IPS-18c (cell line): ENCODE results near the gene TMEM233.
A peak's percentile ranks its signal among the peaks of the same experiment; 100 is the strongest.

Experiments used
- H3K4me3 ChIP-seq: 2 replicates; pipeline ENCODE4 v1.7.0; 2013; ENCODE audit warnings: low read depth, mild to moderate bottlenecking, low read length, moderate library complexity; ENCODE audit not compliant: insufficient read depth
- H3K9me3 ChIP-seq: one replicate; pipeline ENCODE4 v1.6.1; 2013; ENCODE audit warnings: mild to moderate bottlenecking, low read length, moderate library complexity; ENCODE audit not compliant: control insufficient read depth, insufficient read depth

TMEM233 gene

DNA sequence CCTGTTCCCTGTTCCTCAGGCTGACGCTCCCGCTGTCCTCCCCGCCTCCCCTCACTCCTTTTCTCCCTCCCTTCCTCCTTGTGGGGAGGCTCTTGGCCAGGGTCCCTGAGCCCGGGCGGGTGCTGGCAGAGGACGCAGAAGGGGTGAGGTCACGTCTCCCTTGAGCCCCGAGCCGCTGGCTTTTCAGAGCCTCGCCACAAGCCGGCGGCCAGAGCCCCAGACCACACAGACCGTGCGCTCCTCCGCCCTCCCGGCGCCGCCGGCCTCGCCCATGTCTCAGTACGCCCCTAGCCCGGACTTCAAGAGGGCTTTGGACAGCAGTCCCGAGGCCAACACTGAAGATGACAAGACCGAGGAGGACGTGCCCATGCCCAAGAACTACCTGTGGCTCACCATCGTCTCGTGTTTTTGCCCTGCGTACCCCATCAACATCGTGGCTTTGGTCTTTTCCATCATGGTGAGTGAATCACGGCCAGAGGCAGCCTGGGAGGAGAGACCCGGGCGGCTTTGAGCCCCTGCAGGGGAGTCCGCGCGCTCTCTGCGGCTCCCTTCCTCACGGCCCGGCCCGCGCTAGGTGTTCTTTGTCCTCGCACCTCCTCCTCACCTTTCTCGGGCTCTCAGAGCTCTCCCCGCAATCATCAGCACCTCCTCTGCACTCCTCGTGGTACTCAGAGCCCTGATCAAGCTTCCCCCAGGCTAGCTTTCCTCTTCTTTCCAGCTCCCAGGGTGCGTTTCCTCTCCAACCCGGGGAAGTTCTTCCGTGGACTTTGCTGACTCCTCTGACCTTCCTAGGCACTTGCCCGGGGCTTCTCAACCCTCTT, at the start of gene TMEM233:
Gene TMEM233 (plus strand): TSS at position 197 of the 821 bp plus-strand sequence. CDS start 75 bp downstream, at position 272.
- Histone ChIP-seq H3K4me3 (peak within 1 kb of the TSS; percentile 66), H3K9me3 (peaks cover 3% of the 10 kb centered on the region)

DNA sequence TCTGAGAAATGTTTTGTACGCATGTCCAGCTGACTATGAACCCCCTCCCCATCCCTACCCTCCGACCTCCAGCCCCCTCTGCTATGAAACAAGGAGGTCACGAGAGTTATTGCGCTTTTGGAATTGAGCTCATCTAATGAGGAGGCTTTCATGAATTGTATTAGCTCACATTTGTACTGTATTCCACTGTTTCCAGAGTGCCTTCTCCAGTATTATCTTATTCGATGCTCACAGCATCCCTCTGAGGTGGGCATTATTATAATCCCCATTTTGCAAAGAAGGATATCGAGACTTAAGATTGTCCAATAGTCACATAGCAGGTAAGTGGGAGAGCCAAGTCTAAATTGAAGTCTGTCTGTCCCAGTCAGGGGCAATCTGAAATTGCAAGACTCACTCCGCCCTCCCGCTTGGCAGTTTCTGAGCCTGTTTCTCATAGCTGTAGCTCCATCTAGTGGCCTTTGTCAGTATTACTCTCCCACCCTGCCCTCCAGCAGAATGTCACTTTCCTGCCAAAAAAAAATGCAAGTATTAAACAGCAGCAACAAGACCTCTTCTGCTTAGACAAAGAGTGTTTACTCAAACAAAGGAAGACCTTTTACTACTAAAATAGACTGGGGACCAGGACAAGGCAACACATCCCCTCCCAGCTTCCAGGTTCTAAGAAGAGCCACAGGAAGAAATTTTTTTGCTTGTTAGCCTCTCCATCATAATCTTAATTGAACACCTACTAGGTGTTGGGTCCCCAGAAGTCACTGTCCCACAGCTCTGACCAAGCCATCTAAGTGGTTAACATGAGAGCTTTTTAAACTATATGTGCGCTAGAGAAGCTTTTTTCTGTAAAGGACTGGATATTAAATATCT, 48.6 kb upstream of the TMEM233 start:
- Histone ChIP-seq H3K9me3 (no peaks in the 10 kb centered on the region), H3K4me3 (no peak overlapping the region)

DNA sequence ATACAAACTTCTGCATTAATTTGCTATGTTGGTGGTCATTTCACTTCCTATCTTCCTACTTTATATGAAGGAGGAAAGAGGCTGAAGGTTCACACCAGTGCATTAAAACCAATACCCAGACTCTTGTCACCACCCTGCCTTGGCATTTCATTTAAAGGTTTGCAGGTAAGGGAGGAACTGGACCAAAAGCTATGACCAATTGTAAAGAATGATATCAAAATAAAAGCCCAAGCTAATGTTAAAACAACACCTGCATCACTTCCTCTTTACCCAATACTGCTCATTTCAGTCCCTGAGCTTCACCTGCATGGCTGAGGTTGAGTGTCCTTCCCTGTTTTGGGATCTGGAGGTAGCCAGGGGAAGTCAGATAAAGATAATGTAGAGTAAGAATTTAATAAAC, 47.2 kb upstream of the TMEM233 start:
- no peak overlapping the region for H3K4me3 ChIP-seq
- H3K9me3 ChIP-seq = no peaks in the 10 kb centered on the region

DNA sequence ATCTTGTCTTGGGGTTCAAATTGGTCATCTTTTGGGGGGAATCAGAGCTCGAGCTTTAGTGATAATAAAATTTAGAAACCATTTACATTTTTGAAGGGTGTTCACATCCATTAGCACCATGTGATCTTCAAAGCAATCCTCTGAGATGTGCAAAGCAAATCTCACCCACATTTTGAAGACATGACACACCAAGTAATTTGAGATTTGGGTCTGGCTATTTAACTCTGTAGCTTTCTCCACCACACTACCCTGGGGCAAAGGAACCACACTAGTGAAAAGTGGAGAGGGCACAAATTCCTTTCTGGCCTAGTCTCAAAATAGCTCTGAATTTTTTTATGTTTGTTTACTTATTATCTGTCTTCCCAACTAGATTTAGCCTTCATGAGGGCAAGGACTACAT, 46.6 kb upstream of the TMEM233 start:
- no peak overlapping the region for H3K4me3 ChIP-seq
- H3K9me3 ChIP-seq = no peaks in the 10 kb centered on the region

DNA sequence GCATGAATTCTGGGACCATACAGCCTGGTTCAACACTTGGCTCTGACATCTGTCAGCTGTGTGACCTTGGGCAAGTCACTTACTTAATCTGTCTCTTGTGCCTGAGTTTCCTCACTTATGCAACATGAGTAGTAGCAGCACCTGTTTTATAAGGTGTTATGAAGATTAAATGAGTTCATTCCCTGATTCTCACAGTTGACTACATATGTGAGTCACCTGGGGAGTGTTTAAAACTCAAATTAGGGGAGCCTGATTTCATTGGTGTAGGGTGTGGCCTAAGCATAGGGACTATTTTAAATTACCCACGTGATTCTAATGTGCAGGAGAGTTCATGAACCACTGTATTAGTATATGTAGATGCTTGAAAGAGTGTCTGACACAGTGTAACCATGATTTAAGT, 36.7 kb upstream of the TMEM233 start:
- Histone ChIP-seq H3K9me3 (peaks cover 2% of the 10 kb centered on the region), H3K4me3 (no peak overlapping the region)

DNA sequence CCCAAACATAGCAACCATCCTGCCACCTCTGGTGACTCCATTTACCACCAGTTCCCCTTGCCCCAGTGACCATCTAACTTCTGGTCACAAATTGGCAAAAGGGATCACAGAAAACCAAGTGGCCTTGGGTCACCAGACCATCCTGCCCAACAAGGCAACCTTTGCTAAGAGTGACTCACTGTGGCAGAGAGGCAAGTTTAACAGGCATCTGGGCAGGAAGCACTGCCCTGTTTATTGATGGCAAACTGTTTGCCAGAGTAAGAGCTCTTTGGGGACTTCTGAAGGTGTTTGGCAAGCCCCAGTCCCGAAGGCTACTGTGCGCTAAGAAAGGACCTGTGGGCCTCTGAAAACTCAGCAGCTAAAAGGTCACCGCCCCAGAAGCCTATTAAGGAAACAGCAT, 28.2 kb upstream of the TMEM233 start:
- H3K4me3 ChIP-seq = no peak overlapping the region
- H3K9me3 ChIP-seq = no peaks in the 10 kb centered on the region

DNA sequence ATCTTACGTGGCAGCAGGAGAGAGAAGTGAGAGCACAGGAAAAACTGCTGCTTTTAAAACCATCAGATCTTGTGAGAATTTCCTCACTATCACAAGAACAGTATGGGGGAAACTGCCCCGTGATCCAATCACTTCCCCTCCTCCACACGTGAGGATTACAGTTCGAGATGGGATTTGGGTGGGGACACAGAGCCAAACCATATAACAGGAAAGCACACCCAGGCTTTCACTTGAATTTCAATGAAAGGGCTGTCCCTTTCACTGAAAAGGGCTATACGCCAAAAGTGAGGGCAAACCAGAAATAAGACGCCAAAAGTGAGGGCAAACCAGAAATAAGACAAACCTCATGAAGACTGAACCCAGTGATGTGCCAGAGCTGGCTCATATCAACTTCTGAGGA, 22.8 kb upstream of the TMEM233 start:
- no peak overlapping the region for H3K4me3 ChIP-seq
- no peaks in the 10 kb centered on the region for H3K9me3 ChIP-seq

DNA sequence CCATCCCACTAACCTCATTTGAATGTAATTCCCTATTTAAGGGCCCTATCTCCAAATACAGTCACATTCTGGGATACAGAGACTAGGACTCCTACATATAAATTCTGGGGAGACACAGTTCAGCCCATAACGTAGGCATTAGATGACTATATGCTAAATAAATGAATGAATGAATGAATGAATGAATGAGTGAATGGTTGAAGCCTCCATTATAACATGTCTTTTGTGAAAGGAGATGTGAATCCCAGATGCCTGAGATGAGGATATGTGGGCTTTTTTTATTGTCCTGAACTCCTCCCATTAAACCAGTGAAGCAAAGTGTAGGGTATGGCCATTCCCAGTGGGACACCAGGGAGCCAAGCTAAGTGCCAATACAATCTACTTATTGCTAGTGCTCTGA, 20.5 kb upstream of the TMEM233 start:
- H3K4me3 ChIP-seq = no peak overlapping the region
- H3K9me3 ChIP-seq = no peaks in the 10 kb centered on the region

DNA sequence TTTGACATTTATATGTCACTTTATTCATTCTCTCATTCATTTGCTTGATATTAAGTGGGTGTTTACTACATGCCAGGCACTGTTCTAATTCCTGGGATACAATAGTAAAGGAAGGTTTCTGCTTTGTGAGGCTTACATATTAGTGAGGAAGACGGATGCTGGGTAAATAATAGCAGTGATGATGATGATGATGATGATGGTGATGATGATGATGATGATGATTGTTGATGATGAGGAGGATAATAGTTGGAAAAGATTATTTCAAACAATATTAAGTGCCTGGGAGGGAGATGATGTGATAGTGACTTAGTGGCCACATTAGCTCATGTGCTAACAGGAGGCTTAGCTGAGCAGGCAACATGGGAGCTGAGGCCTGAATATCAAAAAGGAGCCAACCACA, 19.3 kb upstream of the TMEM233 start:
- H3K9me3 ChIP-seq = no peaks in the 10 kb centered on the region
- no peak overlapping the region for H3K4me3 ChIP-seq

DNA sequence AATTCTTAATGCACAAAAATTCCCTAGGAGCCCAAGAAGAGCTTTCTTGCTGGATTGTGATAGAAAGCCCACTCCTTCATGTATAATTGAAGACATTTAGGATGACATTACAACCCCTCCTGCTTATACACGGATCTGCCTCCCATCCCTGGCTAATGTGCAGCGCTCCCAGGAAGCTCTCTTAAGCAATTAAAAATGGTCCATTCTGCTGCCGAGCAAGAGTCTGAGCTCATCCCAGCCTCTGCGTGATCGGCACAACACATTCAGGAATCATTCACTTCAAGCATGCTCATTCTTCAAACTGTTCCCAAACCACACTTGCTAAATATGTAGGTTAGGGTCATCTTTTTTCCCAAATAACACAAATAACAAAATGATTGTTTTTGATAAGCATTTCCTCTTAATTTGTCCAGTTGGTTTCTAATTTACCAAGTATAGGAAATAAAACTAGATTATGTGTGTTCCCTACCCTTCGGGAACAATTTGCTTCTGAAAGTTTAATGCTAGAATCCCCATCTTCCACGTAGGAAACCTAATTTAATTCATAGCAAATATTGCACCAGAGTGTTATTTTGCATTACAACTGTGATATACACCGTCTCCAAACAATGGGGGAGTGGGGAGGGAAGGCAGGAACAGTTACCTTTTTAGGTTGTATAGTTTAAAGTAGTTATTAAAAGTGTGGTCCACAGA, 17.3 kb upstream of the TMEM233 start:
- Histone ChIP-seq H3K9me3 (no peaks in the 10 kb centered on the region), H3K4me3 (no peak overlapping the region)

DNA sequence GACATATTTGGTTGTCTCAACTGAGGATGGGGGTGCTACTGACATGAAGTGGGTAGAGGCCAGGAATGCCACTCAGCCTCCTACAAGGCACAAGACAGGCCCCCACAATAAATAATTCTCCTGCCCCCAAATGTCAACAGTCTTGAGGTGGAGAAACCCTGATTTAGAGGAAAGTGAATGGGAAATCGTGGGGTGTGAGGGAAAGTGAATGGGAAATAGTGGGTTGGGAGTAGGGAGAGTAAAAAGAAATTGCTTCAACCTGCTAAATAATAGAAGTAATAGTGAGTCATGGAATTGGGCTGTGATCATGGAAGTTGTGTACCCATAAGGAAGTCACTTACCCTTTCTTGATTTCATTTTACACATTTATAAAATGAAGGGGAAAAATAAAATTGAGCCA, 16.7 kb upstream of the TMEM233 start:
- no peaks in the 10 kb centered on the region for H3K9me3 ChIP-seq
- no peak overlapping the region for H3K4me3 ChIP-seq

DNA sequence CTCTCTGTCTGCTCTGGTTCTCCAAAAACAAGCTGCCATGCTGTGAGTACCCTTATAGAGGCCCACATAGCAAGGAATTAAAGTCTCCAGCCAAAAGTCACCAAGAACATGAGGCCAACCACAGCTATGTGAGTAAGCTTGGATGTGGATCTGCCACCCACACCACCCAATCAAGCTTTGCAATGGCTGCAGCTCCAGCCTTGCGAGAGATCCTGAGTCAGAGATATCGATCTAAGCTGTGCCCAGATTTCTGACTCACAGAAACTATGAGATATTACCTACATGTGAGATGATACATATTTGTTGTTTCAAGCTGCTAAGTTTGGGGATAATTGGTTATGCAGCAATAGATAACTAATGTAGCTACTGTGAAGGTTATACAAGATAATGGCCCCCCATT, 15.5 kb upstream of the TMEM233 start:
- Histone ChIP-seq H3K9me3 (no peaks in the 10 kb centered on the region), H3K4me3 (no peak overlapping the region)

DNA sequence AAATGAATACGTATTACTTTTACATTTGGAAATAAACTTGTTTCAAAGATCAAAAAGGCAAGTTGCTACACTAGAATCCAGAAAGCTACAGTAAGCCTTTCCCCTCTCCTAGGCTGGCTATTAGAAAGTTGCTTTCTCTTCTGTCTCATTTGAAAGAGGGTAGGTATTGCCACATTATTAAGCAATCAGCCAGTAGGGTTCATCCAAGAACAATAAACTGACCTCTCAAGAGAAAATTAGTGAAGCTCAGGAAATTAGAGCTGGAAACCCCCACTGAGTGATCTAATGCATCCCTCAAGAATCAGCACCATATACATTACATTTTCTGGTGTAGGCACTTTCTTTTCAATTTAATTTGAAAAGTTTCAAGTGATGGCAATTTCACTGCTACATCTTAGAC, 4.5 kb upstream of the TMEM233 start:
- H3K4me3 ChIP-seq = no peak overlapping the region

DNA sequence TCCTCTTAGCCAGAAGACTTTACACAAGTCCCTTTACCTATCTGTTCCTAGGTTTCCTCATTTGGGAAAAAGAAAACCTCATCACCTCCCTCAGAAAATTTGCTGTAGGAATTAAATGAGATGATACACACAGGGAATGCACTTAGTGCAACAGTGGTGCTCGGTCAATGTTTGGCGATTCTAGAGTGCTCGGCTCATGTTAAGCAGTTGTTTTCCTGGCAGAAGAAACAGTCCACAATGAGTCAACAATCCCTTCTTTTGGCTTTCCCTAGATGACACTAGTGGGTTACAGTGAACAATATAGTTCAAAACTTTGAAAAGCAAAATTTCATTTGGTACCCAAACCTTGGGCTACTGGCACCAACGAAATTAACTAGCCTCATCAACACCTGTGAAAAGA, 3.9 kb upstream of the TMEM233 start:
- Histone ChIP-seq H3K9me3 (peaks cover 3% of the 10 kb centered on the region), H3K4me3 (no peak overlapping the region)

More for the DNA sequence above, 4.5 kb upstream of the TMEM233 start:
- peaks cover 3% of the 10 kb centered on the region for H3K9me3 ChIP-seq

DNA sequence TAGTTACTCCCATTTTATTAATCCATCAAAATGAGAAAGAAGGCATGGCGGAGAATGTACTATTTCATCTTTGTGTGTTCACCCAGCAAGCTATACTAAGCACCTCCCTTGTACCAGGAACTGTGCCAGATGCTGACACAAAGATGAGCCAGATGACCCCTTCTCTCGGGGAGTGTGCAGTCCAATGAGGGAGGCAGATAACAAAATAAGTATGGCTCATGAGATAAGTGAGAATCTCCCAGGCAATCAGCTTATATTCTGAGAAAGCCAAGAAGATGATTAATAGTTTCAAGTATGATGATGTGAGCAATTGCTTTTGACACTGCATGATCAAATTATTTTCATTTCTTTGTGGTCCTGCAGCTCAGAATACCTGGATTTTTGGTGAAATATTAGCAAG, 1.3 kb upstream of the TMEM233 start:
- H3K9me3 ChIP-seq = peaks cover 3% of the 10 kb centered on the region
- H3K4me3 ChIP-seq = no peak overlapping the region

DNA sequence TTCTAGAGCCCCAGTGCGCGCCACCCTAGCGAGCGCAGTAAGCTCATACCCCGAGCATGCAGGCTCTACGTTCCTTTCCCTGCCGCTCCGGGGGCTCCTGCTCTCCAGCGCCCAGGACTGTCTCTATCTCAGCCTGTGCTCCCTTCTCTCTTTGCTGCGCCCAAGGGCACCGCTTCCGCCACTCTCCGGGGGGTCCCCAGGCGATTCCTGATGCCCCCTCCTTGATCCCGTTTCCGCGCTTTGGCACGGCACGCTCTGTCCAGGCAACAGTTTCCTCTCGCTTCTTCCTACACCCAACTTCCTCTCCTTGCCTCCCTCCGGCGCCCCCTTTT, 791 bp downstream of the TMEM233 start:
- Histone ChIP-seq H3K9me3 (peaks cover 3% of the 10 kb centered on the region), H3K4me3 (peak overlapping the region; percentile 66)

DNA sequence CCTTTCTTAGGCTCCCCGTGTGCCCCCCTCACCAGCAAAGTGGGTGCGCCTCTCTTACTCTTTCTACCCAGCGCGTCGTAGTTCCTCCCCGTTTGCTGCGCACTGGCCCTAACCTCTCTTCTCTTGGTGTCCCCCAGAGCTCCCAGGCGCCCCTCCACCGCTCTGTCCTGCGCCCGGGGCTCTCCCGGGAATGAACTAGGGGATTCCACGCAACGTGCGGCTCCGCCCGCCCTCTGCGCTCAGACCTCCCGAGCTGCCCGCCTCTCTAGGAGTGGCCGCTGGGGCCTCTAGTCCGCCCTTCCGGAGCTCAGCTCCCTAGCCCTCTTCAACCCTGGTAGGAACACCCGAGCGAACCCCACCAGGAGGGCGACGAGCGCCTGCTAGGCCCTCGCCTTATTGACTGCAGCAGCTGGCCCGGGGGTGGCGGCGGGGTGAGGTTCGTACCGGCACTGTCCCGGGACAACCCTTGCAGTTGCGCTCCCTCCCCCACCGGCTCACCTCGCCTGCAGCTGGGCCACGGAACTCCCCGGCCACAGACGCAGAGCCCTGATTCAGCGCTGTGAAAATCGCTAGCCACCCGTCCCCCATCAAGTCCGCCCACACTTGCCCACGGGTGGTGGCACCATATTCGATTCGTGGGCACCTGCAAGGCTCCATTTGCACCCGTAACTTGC, 1.3 kb downstream of the TMEM233 start:
- Histone ChIP-seq H3K4me3 (peak overlapping the region; percentile 66), H3K9me3 (no peaks in the 10 kb centered on the region)
